Right atrium auricular region (tissue), 2 donors: ENCODE data around the gene PACS1. TPM values are rescaled to one million over a fixed set of nuclear protein-coding genes. Genes with fewer than 3 reads are reported as not detected.
A peak's percentile ranks its signal among the peaks of the same experiment; 100 is the strongest.

ENCODE experiments used
- DNase-seq: peaks from one replicate; pipeline ENCODE4 v3.0.0-alpha.2; 2019; ENCODE audit warnings: low spot score
- H3K27ac ChIP-seq, 2 donors: fragments of 200-600 bp; sonication (generic); 1 replicate in 1 of 2; 2 replicates in 1 of 2; pipeline ENCODE4 v1.5.1; 2016 to 2019
- H3K27me3 ChIP-seq, 2 donors: fragments of 200-600 bp; sonication (generic); one replicate each; pipeline versions ENCODE4 v1.5.1 to v1.6.0; 2017 to 2019
- H3K36me3 ChIP-seq: fragments of 200-600 bp; sonication (generic); one replicate; pipeline ENCODE4 v1.5.1; 2016
- H3K4me1 ChIP-seq, 2 donors: fragments of 200-600 bp; sonication (generic); one replicate each; pipeline versions ENCODE4 v1.5.1 to v1.6.0; 2017 to 2019
- H3K4me3 ChIP-seq, 2 donors: fragments of 200-600 bp; sonication (generic); 1 replicate in 1 of 2; 2 replicates in 1 of 2; pipeline ENCODE4 v1.5.1; 2017 to 2019; ENCODE audit warnings: mild to moderate bottlenecking in 1 of 2, moderate library complexity in 1 of 2
- H3K9me3 ChIP-seq, 2 donors: fragments of 200-600 bp; sonication (generic); one replicate each; pipeline ENCODE4 v1.5.1; 2019
- total RNA-seq, 2 donors: library from RNA; depleted of rRNA; stranded (reverse); fragments of >200 nt; gene quantifications; one replicate each; pipeline ENCODE4 v1.1.0, GENCODE V29; 2016
- TF ChIP-seq, protein P1 (sequence below), 2 donors: fragments of 200-600 bp; sonication (generic); IDR thresholded peaks; one replicate each; pipeline ENCODE4 v1.5.1; 2019; ENCODE audit warnings: antibody characterized with exemption in 2 of 2

Gene PACS1
- total RNA-seq, 2 donors from 2014 or later, result 47.7 to 88.9 TPM

DNA sequence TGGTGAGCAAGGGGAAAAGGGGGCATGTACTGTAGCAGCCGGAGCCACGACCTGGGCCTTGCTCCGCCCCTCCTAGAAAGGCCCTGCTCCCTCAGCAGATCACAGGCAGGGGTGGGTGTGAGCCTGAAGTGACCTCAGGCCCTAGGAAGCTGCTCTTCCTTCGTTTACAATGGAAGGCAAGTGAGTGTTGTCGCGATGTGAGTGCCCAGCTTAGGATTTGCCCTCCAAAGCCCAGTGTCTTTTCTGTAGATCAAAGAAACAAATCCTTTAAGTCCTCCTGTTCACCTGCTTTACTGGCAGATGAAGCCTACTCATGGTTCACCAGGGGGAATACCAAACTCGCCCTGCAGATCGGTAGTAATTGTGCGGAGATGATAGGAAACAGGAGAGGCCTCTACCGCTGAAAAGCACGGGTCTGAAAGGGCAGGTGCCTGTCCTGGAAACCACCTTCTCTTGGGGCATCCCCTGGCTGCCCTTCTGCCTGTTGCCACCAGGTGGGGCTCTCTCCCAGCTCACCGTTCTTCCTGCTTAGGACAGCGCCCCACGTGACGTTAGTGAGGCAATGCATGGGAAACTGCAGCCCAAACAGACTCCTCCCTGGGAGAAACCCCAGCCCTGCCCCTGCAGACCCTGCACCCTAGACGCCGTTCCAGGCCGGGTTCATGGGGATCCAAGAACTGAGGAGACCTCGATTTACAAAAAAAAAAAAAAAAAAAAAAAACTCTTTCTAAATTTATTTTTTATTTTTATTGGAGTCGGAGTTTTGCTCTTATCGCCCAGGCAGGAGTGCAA is 152.5 kb downstream of the PACS1 start:
- TF ChIP-seq, protein P1, sequence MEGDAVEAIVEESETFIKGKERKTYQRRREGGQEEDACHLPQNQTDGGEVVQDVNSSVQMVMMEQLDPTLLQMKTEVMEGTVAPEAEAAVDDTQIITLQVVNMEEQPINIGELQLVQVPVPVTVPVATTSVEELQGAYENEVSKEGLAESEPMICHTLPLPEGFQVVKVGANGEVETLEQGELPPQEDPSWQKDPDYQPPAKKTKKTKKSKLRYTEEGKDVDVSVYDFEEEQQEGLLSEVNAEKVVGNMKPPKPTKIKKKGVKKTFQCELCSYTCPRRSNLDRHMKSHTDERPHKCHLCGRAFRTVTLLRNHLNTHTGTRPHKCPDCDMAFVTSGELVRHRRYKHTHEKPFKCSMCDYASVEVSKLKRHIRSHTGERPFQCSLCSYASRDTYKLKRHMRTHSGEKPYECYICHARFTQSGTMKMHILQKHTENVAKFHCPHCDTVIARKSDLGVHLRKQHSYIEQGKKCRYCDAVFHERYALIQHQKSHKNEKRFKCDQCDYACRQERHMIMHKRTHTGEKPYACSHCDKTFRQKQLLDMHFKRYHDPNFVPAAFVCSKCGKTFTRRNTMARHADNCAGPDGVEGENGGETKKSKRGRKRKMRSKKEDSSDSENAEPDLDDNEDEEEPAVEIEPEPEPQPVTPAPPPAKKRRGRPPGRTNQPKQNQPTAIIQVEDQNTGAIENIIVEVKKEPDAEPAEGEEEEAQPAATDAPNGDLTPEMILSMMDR (IDR thresholded peaks at IDR 0.05), result peak; percentile 97 to 98
- Histone ChIP-seq H3K27me3 (no peaks in the 10 kb centered on the region), H3K9me3 (no peaks in the 10 kb centered on the region), H3K4me1 (no peaks in the 10 kb centered on the region), H3K4me3 (no peak overlapping the region), H3K27ac (no peak overlapping the region), H3K36me3 (peaks cover 43% of the 10 kb centered on the region)
- DNase-seq, result peak; percentile 90

- DNase-seq, result no peak
- Histone ChIP-seq H3K36me3 (peaks cover 38% of the 10 kb centered on the region), H3K27me3 (no peaks in the 10 kb centered on the region), H3K4me1 (no peaks in the 10 kb centered on the region), H3K4me3 (no peak overlapping the region), H3K9me3 (no peaks in the 10 kb centered on the region), H3K27ac (no peak overlapping the region)
- TF ChIP-seq, protein P1 (IDR thresholded peaks at IDR 0.05), result no peak
These were observed 154.3 kb downstream of the PACS1 start for GRCh38 chr11:66224226-66224855.

GRCh38 chr11:66225066-66225465 is 155.0 kb downstream of the PACS1 start:
- H3K4me3 ChIP-seq, result no peak overlapping the region
- no peaks in the 10 kb centered on the region for H3K27me3 ChIP-seq
- no peaks in the 10 kb centered on the region for H3K9me3 ChIP-seq
- H3K4me1 ChIP-seq, result no peaks in the 10 kb centered on the region
- no peak for DNase-seq
- no peak overlapping the region for H3K27ac ChIP-seq
- TF ChIP-seq, protein P1 (IDR thresholded peaks at IDR 0.05), result no peak
- H3K36me3 ChIP-seq, result peaks cover 32% of the 10 kb centered on the region

GRCh38 chr11:66226101-66226500 is 156.0 kb downstream of the PACS1 start:
- Histone ChIP-seq H3K36me3 (peaks cover 30% of the 10 kb centered on the region), H3K4me1 (no peaks in the 10 kb centered on the region), H3K27ac (no peak overlapping the region), H3K4me3 (no peak overlapping the region), H3K27me3 (no peaks in the 10 kb centered on the region), H3K9me3 (no peaks in the 10 kb centered on the region)
- TF ChIP-seq, protein P1 (IDR thresholded peaks at IDR 0.05), result no peak
- no peak for DNase-seq

- H3K36me3 ChIP-seq, result peaks cover 46% of the 10 kb centered on the region
- no peak overlapping the region for H3K4me3 ChIP-seq
- H3K27ac ChIP-seq, result no peak overlapping the region
- H3K4me1 ChIP-seq, result no peaks in the 10 kb centered on the region
- no peak for DNase-seq
- H3K9me3 ChIP-seq, result no peaks in the 10 kb centered on the region
- TF ChIP-seq, protein P1 (IDR thresholded peaks at IDR 0.05), result no peak
- no peaks in the 10 kb centered on the region for H3K27me3 ChIP-seq
These were observed 157.6 kb downstream of the PACS1 start for GRCh38 chr11:66227700-66228099.
